IPS-20b (cell line): ENCODE data around the gene TAS2R4.
"Not testable (repeated sequence)": the region's sequence is repeated elsewhere in the genome, so short reads cannot be mapped to it uniquely, and the experiment has no call there.

Experiments
- H3K27ac ChIP-seq: one replicate; pipeline ENCODE4 v1.5.1; 2013; ENCODE audit warnings: low read length
- H3K27me3 ChIP-seq: 2 replicates; pipeline ENCODE4 v1.6.1; 2013; ENCODE audit warnings: mild to moderate bottlenecking, low read length, inconsistent platforms; ENCODE audit not compliant: insufficient read depth
- H3K36me3 ChIP-seq: 2 replicates; pipeline ENCODE4 v1.6.1; 2013; ENCODE audit warnings: low read depth, mild to moderate bottlenecking, inconsistent platforms, low read length, moderate library complexity; ENCODE audit not compliant: insufficient read depth
- H3K4me1 ChIP-seq: 2 replicates; pipeline ENCODE4 v1.6.1; 2013; ENCODE audit warnings: mild to moderate bottlenecking, control low read depth, inconsistent platforms, low read length, moderate library complexity; ENCODE audit not compliant: insufficient read depth
- H3K4me3 ChIP-seq: 2 replicates; pipeline ENCODE4 v1.5.1; 2013; ENCODE audit warnings: mild to moderate bottlenecking, low read length, inconsistent platforms
- H3K9ac ChIP-seq: 2 replicates; pipeline ENCODE4 v1.6.1; 2013; ENCODE audit warnings: low read depth, mild to moderate bottlenecking, inconsistent platforms, low read length, moderate library complexity
- H3K9me3 ChIP-seq: 2 replicates; pipeline ENCODE4 v1.6.1; 2013; ENCODE audit warnings: mild to moderate bottlenecking, low read depth, low read length, inconsistent platforms; ENCODE audit not compliant: insufficient read depth

TAS2R4 gene, protein sequence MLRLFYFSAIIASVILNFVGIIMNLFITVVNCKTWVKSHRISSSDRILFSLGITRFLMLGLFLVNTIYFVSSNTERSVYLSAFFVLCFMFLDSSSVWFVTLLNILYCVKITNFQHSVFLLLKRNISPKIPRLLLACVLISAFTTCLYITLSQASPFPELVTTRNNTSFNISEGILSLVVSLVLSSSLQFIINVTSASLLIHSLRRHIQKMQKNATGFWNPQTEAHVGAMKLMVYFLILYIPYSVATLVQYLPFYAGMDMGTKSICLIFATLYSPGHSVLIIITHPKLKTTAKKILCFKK

DNA sequence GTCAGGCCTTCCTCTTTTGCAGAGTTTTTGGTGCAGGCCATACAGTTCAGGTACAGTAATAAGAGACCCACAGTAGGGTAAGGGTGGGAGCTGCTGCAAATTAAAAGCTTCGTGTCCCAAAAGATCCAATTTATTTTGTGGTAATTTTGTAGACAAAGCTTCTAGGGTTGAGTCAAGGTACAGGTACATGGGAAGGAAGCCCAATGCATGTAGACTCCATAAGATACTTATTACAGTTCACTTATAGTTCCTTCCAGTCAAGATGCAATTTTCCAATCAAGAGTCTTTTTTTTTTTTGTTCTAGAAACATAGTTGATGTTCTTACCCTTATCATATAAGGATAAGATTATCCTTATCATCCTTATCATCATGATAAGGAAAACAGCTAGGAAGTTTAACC, at the start of gene TAS2R4:
TAS2R4 (plus strand) TSS at position 301 of the 400 bp plus-strand sequence. CDS start 1,815 bp downstream, outside the sequence.
- no peak within 1 kb of the TSS for H3K9ac ChIP-seq
- no peaks in the 10 kb centered on the region for H3K4me1 ChIP-seq
- no peaks in the 10 kb centered on the region for H3K27me3 ChIP-seq
- peaks cover 37% of the 10 kb centered on the region for H3K36me3 ChIP-seq
- peaks cover 13% of the 10 kb centered on the region for H3K9me3 ChIP-seq
- H3K4me3 ChIP-seq = no peak within 1 kb of the TSS
- H3K27ac ChIP-seq = no peak within 1 kb of the TSS

- no peaks in the 10 kb centered on the region for H3K36me3 ChIP-seq
Observed at GRCh38 chr7:141729020-141729419, 47.5 kb upstream of the TAS2R4 start.

DNA sequence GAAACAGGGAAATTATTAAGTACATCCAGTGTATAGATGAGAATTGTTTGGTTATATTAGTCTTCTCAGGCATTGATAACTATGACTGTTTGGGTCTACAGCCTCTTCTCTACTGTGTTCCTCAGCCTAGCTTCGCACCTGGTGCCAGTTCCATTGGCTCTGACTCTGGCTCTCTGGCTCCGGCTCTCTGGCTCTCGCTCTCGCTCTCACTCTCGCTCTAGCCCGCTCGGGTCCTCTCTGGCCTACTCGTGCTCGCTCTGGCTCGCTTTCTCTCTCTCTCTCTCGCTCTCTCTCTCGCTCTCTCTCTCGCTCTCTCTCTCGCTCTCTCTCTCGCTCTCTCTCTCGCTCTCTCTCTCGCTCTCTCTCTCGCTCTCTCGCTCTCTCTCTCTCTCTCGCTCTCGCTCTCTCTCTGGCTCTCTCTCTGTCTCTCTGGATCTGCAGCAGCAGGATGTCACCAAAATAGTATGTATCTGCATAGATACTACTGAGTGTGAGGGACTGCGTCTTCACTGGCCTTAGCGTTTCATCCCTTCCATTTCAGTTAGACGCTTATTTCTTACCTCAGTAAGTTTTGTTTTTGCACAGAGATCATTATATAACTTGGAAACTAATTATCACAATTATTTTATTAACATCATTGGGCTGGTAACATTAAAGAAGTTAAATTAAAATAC, 44.9 kb upstream of the TAS2R4 start:
- no peaks in the 10 kb centered on the region for H3K4me1 ChIP-seq
- H3K36me3 ChIP-seq = no peaks in the 10 kb centered on the region
- no peak overlapping the region for H3K27ac ChIP-seq
- H3K27me3 ChIP-seq = no peaks in the 10 kb centered on the region
- no peaks in the 10 kb centered on the region for H3K9me3 ChIP-seq
- H3K4me3 ChIP-seq = no peak overlapping the region
- no peak overlapping the region for H3K9ac ChIP-seq

More at GRCh38 chr7:141729020-141729419, 47.5 kb upstream of the TAS2R4 start:
- H3K9ac ChIP-seq = no peak overlapping the region
- H3K27ac ChIP-seq = no peak overlapping the region
- no peaks in the 10 kb centered on the region for H3K27me3 ChIP-seq
- no peaks in the 10 kb centered on the region for H3K9me3 ChIP-seq
- H3K4me3 ChIP-seq = no peak overlapping the region
- H3K4me1 ChIP-seq = no peaks in the 10 kb centered on the region

DNA sequence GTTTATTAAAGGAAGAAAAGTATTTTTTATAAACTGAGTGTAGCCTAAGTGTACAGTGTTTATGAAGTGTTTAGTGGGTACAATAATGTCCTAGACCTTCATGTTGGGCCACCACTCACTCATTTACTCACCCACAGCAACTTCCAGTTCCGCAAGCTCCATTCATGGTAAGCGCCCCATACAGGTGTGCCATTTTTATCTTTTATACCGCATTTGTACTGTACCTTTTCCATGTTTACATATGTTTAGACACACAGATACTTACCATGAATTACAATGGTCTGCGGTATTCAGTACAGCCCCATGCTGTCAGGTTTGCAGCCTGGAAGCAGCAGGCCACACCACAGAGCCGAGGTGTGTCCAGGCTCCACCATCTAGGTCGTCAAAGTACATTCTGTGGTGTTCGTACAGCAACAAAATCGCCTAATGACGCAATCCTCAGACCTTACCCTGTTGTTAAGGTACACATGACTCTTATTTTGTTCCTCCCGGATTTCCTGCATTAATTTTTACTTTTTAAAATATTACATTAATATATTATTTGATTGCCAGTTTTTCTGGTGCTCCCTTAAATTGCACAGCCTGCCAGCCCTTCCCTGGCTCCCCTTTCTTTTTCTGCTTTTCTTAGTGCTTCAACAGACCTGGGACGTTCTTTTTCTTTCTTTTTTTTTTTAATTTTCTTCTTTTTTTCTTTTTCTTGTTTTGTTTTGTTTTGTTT, 39.2 kb upstream of the TAS2R4 start:
- Histone ChIP-seq H3K27ac (no peak overlapping the region), H3K36me3 (peaks cover 32% of the 10 kb centered on the region), H3K4me1 (0 out of 2 replicates have a peak, but pooled peaks cover 7% of the 10 kb centered on the region), H3K27me3 (no peaks in the 10 kb centered on the region), H3K4me3 (peak overlapping the region; percentile 97; the same call in 1 of the 2 replicates), H3K9ac (no peak overlapping the region; the same call in 1 of the 2 replicates), H3K9me3 (no peaks in the 10 kb centered on the region)

DNA sequence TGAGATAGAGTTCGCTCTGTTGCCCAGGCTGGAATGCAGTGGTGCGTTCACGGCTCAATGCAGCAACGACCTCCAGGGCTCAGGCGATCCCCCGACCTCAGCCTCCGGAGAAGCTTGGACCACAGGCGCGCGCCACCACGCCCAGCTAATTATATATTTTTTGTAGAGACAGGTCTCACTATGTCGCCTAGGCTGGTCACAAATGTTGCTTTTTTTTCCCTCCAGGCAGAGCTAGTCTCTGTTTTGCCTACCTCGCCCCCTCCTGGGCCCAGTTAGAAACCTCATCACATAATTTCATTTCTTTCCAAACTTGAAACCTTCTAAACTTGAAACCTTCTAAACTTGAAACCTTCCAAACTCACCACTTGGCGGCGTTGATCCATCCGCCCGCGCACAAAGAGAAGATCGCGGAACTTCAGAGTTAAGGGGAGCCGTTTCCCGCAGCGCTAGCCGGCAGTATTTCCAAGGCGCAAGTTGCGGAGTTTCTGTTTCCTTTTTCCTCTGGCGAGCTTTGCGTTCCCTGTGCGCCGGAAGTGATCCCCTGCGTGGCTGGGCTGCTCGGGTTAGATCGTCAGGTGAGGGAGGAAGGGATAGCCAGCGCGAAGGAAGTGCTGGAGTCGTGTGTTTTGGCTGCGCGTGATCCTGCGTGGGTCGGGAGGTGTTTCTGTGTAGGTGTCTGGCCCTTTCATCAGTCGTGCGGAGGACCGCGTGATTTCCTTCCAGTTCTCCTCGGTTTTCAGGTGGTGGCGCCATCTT, 38.5 kb upstream of the TAS2R4 start, which contains the start of gene SSBP1:
SSBP1 (plus strand) TSS at position 523 of the 756 bp plus-strand sequence. CDS start 809 bp downstream, outside the sequence.
- H3K27me3 ChIP-seq = no peaks in the 10 kb centered on the region
- H3K27ac ChIP-seq = peak within 1 kb of the TSS; percentile 85
- no peaks in the 10 kb centered on the region for H3K9me3 ChIP-seq
- H3K9ac ChIP-seq = peak within 1 kb of the TSS; percentile 97
- peaks cover 38% of the 10 kb centered on the region for H3K36me3 ChIP-seq
- H3K4me3 ChIP-seq = peak within 1 kb of the TSS; percentile 97
- 0 out of 2 replicates have a peak, but pooled peaks cover 7% of the 10 kb centered on the region for H3K4me1 ChIP-seq

DNA sequence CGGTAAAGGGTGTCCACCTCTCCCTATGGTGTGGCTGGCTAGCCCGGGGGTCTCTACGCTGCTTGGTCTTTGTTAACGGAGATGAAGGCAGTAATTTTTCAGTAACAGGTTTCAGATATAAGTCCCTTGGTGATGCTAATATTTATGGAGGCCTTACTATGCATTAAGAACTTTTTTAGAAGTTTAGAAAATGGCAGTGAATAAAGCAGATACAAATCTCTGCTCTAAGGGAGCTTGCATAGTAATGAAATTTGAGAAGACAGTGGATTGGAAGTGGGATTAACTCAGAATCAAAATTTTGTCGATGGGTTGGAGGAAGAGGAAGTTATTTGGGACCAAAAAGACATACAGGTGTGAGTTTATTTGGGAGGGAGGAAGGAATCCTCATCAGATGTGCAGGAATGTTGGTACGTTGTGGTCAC, 37.9 kb upstream of the TAS2R4 start:
- Histone ChIP-seq H3K4me1 (0 out of 2 replicates have a peak, but pooled peaks cover 7% of the 10 kb centered on the region), H3K27me3 (no peaks in the 10 kb centered on the region), H3K36me3 (peaks cover 44% of the 10 kb centered on the region), H3K4me3 (peak overlapping the region; percentile 97), H3K9ac (peak overlapping the region; percentile 97), H3K9me3 (no peaks in the 10 kb centered on the region), H3K27ac (peak overlapping the region; percentile 85)

- Histone ChIP-seq H3K36me3 (peaks cover 50% of the 10 kb centered on the region), H3K9ac (peak overlapping the region; percentile 97), H3K4me3 (peak overlapping the region; percentile 97)
Observed at GRCh38 chr7:141739250-141739649, 37.2 kb upstream of the TAS2R4 start.

DNA sequence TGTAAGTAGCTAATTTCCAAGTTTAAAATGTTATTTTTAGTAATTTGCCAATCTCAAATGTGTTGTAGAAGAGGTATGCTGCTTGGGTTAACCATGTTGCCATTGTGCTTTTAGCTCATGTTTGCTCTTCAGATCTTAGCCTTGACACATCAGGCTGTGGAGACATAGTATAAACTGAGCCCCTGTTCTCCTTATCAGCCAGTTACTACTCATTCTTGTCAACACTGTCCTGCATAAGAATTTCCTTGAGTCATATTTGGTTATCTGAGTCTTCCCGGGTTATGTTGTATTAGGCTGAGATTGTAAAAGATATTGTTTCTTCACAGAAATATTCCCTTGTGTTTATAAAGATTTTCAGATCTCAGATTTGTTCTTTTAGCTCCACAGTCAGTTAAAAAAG, 34.2 kb upstream of the TAS2R4 start:
- Histone ChIP-seq H3K9ac (no peak overlapping the region), H3K4me1 (0 out of 2 replicates have a peak, but pooled peaks cover 5% of the 10 kb centered on the region), H3K27me3 (no peaks in the 10 kb centered on the region), H3K27ac (no peak overlapping the region), H3K36me3 (peaks cover 80% of the 10 kb centered on the region), H3K4me3 (no peak overlapping the region), H3K9me3 (no peaks in the 10 kb centered on the region)

More at GRCh38 chr7:141739250-141739649, 37.2 kb upstream of the TAS2R4 start:
- H3K27me3 ChIP-seq = no peaks in the 10 kb centered on the region
- H3K27ac ChIP-seq = no peak overlapping the region
- H3K4me1 ChIP-seq = 0 out of 2 replicates have a peak, but pooled peaks cover 7% of the 10 kb centered on the region
- H3K9me3 ChIP-seq = no peaks in the 10 kb centered on the region

DNA sequence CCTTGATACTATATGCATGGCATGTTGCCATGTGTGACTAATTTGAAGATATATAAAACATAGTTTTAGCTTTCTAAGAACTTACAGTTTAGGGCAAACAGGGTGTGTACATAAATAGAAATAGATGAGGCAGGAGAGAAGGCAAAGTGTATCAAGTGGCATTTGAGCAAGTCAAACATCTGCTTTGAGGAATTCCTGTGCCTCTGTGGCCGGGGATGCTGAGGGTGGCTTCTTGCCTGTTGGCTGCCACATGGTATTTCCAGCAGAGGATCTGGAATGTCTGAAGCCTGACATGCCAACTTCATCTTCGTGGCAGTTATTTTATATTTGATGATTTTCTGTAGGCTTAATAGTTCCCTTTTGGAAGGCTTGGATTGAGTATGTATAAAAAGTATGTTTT, 32.3 kb upstream of the TAS2R4 start:
- H3K9me3 ChIP-seq = 0 out of 2 replicates have a peak, but pooled peaks cover 4% of the 10 kb centered on the region
- 0 out of 2 replicates have a peak, but pooled peaks cover 4% of the 10 kb centered on the region for H3K4me1 ChIP-seq
- H3K36me3 ChIP-seq = peaks cover 98% of the 10 kb centered on the region

DNA sequence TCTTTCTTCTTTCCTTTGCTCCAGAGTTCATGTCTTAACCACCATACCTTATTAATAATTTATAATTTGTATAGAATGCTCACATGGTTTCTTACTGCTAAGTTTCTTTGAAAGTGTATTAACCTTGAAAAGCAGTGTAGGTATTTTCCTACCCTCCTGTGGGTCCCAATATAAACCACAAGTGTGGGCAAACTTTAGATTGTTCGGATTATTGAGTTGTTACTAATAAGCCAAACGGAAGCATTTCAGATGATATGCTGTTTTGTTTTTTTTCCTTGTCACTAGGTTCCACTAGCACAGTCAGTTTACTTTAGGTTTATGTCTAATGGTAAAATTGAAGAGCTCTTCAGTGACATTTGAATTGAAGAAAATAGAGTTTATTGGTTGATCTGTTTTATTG, 28.1 kb upstream of the TAS2R4 start:
- Histone ChIP-seq H3K27ac (no peak overlapping the region), H3K9me3 (peaks cover 33% of the 10 kb centered on the region; the same call in 1 of the 2 replicates)

More for the DNA sequence above, 32.3 kb upstream of the TAS2R4 start:
- no peak overlapping the region for H3K4me3 ChIP-seq
- H3K9ac ChIP-seq = no peak overlapping the region
- no peaks in the 10 kb centered on the region for H3K27me3 ChIP-seq
- no peak overlapping the region for H3K27ac ChIP-seq

DNA sequence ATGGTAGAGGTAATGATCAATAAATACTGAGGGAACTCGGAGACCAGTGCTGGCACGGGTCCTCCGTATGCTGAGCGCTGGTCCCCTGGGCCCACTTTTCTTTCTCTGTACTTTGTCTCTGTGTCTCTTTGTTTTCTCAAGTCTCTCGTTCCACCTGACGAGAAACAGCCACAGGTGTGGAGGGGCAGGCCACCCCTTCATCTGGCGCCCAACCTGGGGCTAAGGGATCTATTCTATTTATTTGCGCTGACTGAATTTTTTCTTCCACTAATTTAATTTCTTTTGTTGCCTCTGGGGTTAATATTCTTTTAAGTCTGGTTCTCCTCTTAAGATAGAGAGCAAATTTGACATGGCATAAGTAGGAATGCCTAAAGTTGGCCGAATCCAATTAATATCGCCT, 24.6 kb upstream of the TAS2R4 start:
- not testable (repeated sequence) for H3K27me3 ChIP-seq, H3K4me3 ChIP-seq, H3K4me1 ChIP-seq, H3K27ac ChIP-seq, H3K9ac ChIP-seq
- H3K9me3 ChIP-seq = peaks cover 33% of the 10 kb centered on the region; the same call in 1 of the 2 replicates
- H3K36me3 ChIP-seq = peaks cover 84% of the 10 kb centered on the region

More for the DNA sequence above, 28.1 kb upstream of the TAS2R4 start:
- Histone ChIP-seq H3K36me3 (peaks cover 99% of the 10 kb centered on the region), H3K27me3 (no peaks in the 10 kb centered on the region), H3K4me1 (no peaks in the 10 kb centered on the region), H3K9ac (no peak overlapping the region), H3K4me3 (no peak overlapping the region)
